A549 (cell line): ENCODE data around the gene TIMM10.

Experiments used
- CHD2 ChIP-seq: fragments of 150-350 bp; IDR thresholded peaks from 2 replicates; pipeline ENCODE4 v1.6.1; 2014; ENCODE audit warnings: low read length; ENCODE audit not compliant: partially characterized antibody
- CTCF ChIP-seq: fragments of >200 bp; sonication (Bioruptor Twin); formaldehyde crosslinking; IDR thresholded peaks from 3 replicates; pipeline ENCODE4 v1.5.1; 2016
- NFE2L2 ChIP-seq: fragments of 150-350 bp; conservative IDR thresholded peaks from 2 replicates; pipeline ENCODE4 v1.6.1; 2014; ENCODE audit warnings: low read length
- NPAS2 ChIP-seq: fragments of 250-450 bp; sonication (Bioruptor Pico); IDR thresholded peaks from 2 replicates; pipeline ENCODE4 v1.8.0; 2022; ENCODE audit warnings: mild to moderate bottlenecking, moderate library complexity, borderline replicate concordance

GRCh38 chr11:57516061-57516443 is 14.5 kb downstream of the TIMM10 start:
- no peak for TF ChIP-seq CHD2
- no peak for TF ChIP-seq CTCF
- TF ChIP-seq NFE2L2: no peak
- no peak for TF ChIP-seq NPAS2 (CRISPR knock-in tag)
